Mesenchymal stem cell (in vitro differentiated cells and primary cell): ENCODE results near the gene ENPP6.

Experiments
- DNase-seq: peaks from one replicate; pipeline ENCODE4 v3.0.0-alpha.2; 2013
- H2AFZ ChIP-seq: one replicate; pipeline ENCODE4 v1.6.1; 2013; ENCODE audit warnings: low read depth, mild to moderate bottlenecking, control low read depth, inconsistent platforms, low read length, moderate library complexity
- H2AK5ac ChIP-seq: 2 replicates; pipeline ENCODE4 v1.6.1; 2013; ENCODE audit warnings: low read length, moderate library complexity, mild to moderate bottlenecking, inconsistent platforms; ENCODE audit not compliant: severe bottlenecking
- H2BK120ac ChIP-seq: one replicate; pipeline ENCODE4 v1.6.1; 2013; ENCODE audit warnings: low read depth, mild to moderate bottlenecking, inconsistent platforms, low read length, moderate library complexity
- H2BK12ac ChIP-seq, 2 experiments: one replicate each; pipeline ENCODE4 v1.6.1; 2013; ENCODE audit warnings: inconsistent platforms in 2 of 2, low read length in 2 of 2, mild to moderate bottlenecking in 2 of 2, moderate library complexity in 2 of 2, control low read depth in 1 of 2
- H2BK15ac ChIP-seq: one replicate; pipeline ENCODE4 v1.6.1; 2013; ENCODE audit warnings: mild to moderate bottlenecking, low read depth, inconsistent platforms; ENCODE audit not compliant: poor library complexity, severe bottlenecking
- H2BK5ac ChIP-seq: 2 replicates; pipeline ENCODE4 v1.6.1; 2013; ENCODE audit warnings: low read depth, mild to moderate bottlenecking, low read length, control low read depth, inconsistent platforms; ENCODE audit not compliant: poor library complexity, severe bottlenecking
- H3K14ac ChIP-seq, 2 experiments: one replicate each; pipeline ENCODE4 v1.6.1; 2013; ENCODE audit warnings: inconsistent platforms in 2 of 2, low read length in 2 of 2, control low read depth in 1 of 2, mild to moderate bottlenecking in 1 of 2, moderate library complexity in 1 of 2
- H3K18ac ChIP-seq, 2 experiments: one replicate each; pipeline ENCODE4 v1.6.1; 2013; ENCODE audit warnings: inconsistent platforms in 2 of 2, low read length in 2 of 2, control low read depth in 1 of 2, low read depth in 1 of 2, mild to moderate bottlenecking in 1 of 2
- H3K23ac ChIP-seq, 2 experiments: one replicate each; pipeline ENCODE4 v1.6.1; 2013; ENCODE audit warnings: inconsistent platforms in 2 of 2, low read length in 2 of 2, mild to moderate bottlenecking in 2 of 2, moderate library complexity in 2 of 2, control low read depth in 1 of 2
- H3K27ac ChIP-seq: 2 replicates; pipeline ENCODE4 v1.5.1; 2013; ENCODE audit warnings: mild to moderate bottlenecking, moderate library complexity, low read length, control low read depth, inconsistent platforms; ENCODE audit not compliant: poor library complexity, severe bottlenecking
- H3K27me3 ChIP-seq, 2 experiments: 2 replicates each; pipeline versions ENCODE4 v1.6.1 to v1.7.0; 2013; ENCODE audit warnings: low read length in 2 of 2, mild to moderate bottlenecking in 2 of 2, moderate library complexity in 2 of 2, control low read depth in 1 of 2, inconsistent platforms in 1 of 2; ENCODE audit not compliant: control insufficient read depth in 1 of 2, insufficient read depth in 1 of 2
- H3K36me3 ChIP-seq, 2 experiments: 2 replicates each; pipeline versions ENCODE4 v1.6.1 to v1.7.0; 2013; ENCODE audit warnings: low read length in 2 of 2, control low read depth in 1 of 2, inconsistent platforms in 1 of 2, low read depth in 1 of 2, mild to moderate bottlenecking in 1 of 2; ENCODE audit not compliant: insufficient read depth in 2 of 2, control insufficient read depth in 1 of 2
- H3K4ac ChIP-seq, 2 experiments: one replicate each; pipeline ENCODE4 v1.6.1; 2013; ENCODE audit warnings: inconsistent platforms in 2 of 2, low read length in 2 of 2, mild to moderate bottlenecking in 2 of 2, moderate library complexity in 2 of 2, control low read depth in 1 of 2, low read depth in 1 of 2
- H3K4me1 ChIP-seq: 2 replicates; pipeline ENCODE4 v1.6.1; 2013; ENCODE audit warnings: low read depth, low read length, control low read depth; ENCODE audit not compliant: control insufficient read depth, insufficient read depth
- H3K4me2 ChIP-seq: 2 replicates; pipeline ENCODE4 v1.6.1; 2013; ENCODE audit warnings: low read length, mild to moderate bottlenecking, inconsistent platforms; ENCODE audit not compliant: poor library complexity, severe bottlenecking
- H3K4me3 ChIP-seq, 2 experiments: 2 replicates each; pipeline versions ENCODE4 v1.5.1 to v1.7.0; 2013; ENCODE audit warnings: low read length in 2 of 2, mild to moderate bottlenecking in 2 of 2, control low read depth in 1 of 2, low read depth in 1 of 2; ENCODE audit not compliant: insufficient read depth in 1 of 2
- H3K79me1 ChIP-seq: replicated peaks from 2 replicates; pipeline ENCODE4 v1.6.1; 2013; ENCODE audit warnings: mild to moderate bottlenecking, control low read depth, low read length, inconsistent platforms; ENCODE audit not compliant: poor library complexity, severe bottlenecking
- H3K9ac ChIP-seq: 2 replicates; pipeline ENCODE4 v1.7.0; 2013; ENCODE audit warnings: mild to moderate bottlenecking, low read length, moderate library complexity
- H3K9me3 ChIP-seq: 2 replicates; pipeline ENCODE4 v1.7.0; 2013; ENCODE audit warnings: mild to moderate bottlenecking, low read length; ENCODE audit not compliant: control insufficient read depth
- H4K8ac ChIP-seq: one replicate; pipeline ENCODE4 v1.6.1; 2013; ENCODE audit warnings: inconsistent platforms, mild to moderate bottlenecking, low read length, moderate library complexity
- H4K91ac ChIP-seq: one replicate; pipeline ENCODE4 v1.6.1; 2013; ENCODE audit warnings: mild to moderate bottlenecking, low read length, inconsistent platforms
- WGBS: methylation state at CpG from one replicate; pipeline ENCODE4 v1.1.7; 2013; ENCODE audit warnings: mixed read lengths; 5-methylcytosine and 5-hydroxymethylcytosine counted together

Gene ENPP6

GRCh38 chr4:184231573-184231972, 13.9 kb upstream of the ENPP6 start:
- H4K91ac ChIP-seq = no peak overlapping the region
- no peak overlapping the region for H3K4me3 ChIP-seq
- H3K27me3 ChIP-seq = peaks cover 6 to 7% of the 10 kb centered on the region in 2 experiments
- H2AK5ac ChIP-seq = no peak overlapping the region
- no peak overlapping the region for H3K23ac ChIP-seq
- no peaks in the 10 kb centered on the region for H3K9me3 ChIP-seq
- H3K4ac ChIP-seq = no peak overlapping the region
- no peak overlapping the region for H2BK5ac ChIP-seq
- no peak overlapping the region for H2BK120ac ChIP-seq
- 92% methylated on average over 2 of the region's 2 CpGs for WGBS
- DNase-seq = no peak
- H3K18ac ChIP-seq = no peak overlapping the region
- no peaks in the 10 kb centered on the region for H3K4me1 ChIP-seq
- no peak overlapping the region for H2BK15ac ChIP-seq
- no peak overlapping the region for H2BK12ac ChIP-seq
- no peak overlapping the region for H4K8ac ChIP-seq
- H3K4me2 ChIP-seq = no peak overlapping the region
- no peaks in the 10 kb centered on the region for H3K79me1 ChIP-seq
- no peak overlapping the region for H3K9ac ChIP-seq
- H3K14ac ChIP-seq = no peak overlapping the region
- no peak overlapping the region for H2AFZ ChIP-seq
- H3K36me3 ChIP-seq = no peaks in the 10 kb centered on the region
- H3K27ac ChIP-seq = no peak overlapping the region

- Histone ChIP-seq H3K4ac (no peak overlapping the region), H3K23ac (no peak overlapping the region), H2AK5ac (no peak overlapping the region), H2BK5ac (no peak overlapping the region), H2BK15ac (no peak overlapping the region), H2AFZ (no peak overlapping the region), H3K18ac (no peak overlapping the region), H2BK12ac (no peak overlapping the region), H4K8ac (no peak overlapping the region), H3K4me3 (no peak overlapping the region), H3K9me3 (no peaks in the 10 kb centered on the region), H3K27me3 (peaks cover 4% of the 10 kb centered on the region in 2 experiments), H3K36me3 (no peaks in the 10 kb centered on the region), H3K9ac (no peak overlapping the region), H3K4me2 (no peak overlapping the region), H3K14ac (no peak overlapping the region), H3K4me1 (no peaks in the 10 kb centered on the region), H2BK120ac (no peak overlapping the region), H3K79me1 (no peaks in the 10 kb centered on the region), H3K27ac (no peak overlapping the region), H4K91ac (no peak overlapping the region)
- DNase-seq = no peak
- WGBS = 75% methylated on average over 6 of the region's 7 CpGs
Measured at GRCh38 chr4:184228056-184228705, 10.5 kb upstream of the ENPP6 start.

GRCh38 chr4:184216515-184216914, 1.2 kb downstream of the ENPP6 start:
- Histone ChIP-seq H2AK5ac (no peak overlapping the region), H3K9me3 (no peaks in the 10 kb centered on the region), H2AFZ (no peak overlapping the region), H3K27ac (no peak overlapping the region), H3K23ac (no peak overlapping the region), H3K36me3 (no peaks in the 10 kb centered on the region), H3K14ac (no peak overlapping the region), H2BK12ac (no peak overlapping the region), H3K79me1 (no peaks in the 10 kb centered on the region), H3K4me3 (no peak overlapping the region), H4K8ac (no peak overlapping the region), H2BK120ac (no peak overlapping the region), H2BK15ac (no peak overlapping the region), H2BK5ac (no peak overlapping the region), H3K4ac (no peak overlapping the region), H3K18ac (no peak overlapping the region), H3K4me2 (no peak overlapping the region), H3K9ac (no peak overlapping the region), H3K4me1 (no peaks in the 10 kb centered on the region), H3K27me3 (peaks cover 27 to 31% of the 10 kb centered on the region in 2 experiments), H4K91ac (no peak overlapping the region)
- WGBS = 73% methylated on average over 8 of the region's 8 CpGs
- DNase-seq = no peak

GRCh38 chr4:184215709-184216328, 1.9 kb downstream of the ENPP6 start:
- Histone ChIP-seq H3K27ac (no peak overlapping the region), H3K4me1 (no peaks in the 10 kb centered on the region), H3K9ac (no peak overlapping the region), H2AK5ac (no peak overlapping the region), H3K36me3 (no peaks in the 10 kb centered on the region), H3K18ac (no peak overlapping the region), H2BK120ac (no peak overlapping the region), H3K4me3 (no peak overlapping the region), H3K9me3 (no peaks in the 10 kb centered on the region), H4K91ac (no peak overlapping the region), H3K4ac (no peak overlapping the region), H2BK15ac (no peak overlapping the region), H2BK5ac (no peak overlapping the region), H3K27me3 (peaks cover 22 to 31% of the 10 kb centered on the region in 2 experiments), H3K14ac (peak overlapping the region in 1 of 2 experiments; percentile 28), H3K79me1 (no peaks in the 10 kb centered on the region), H4K8ac (no peak overlapping the region), H2AFZ (no peak overlapping the region), H2BK12ac (no peak overlapping the region), H3K4me2 (no peak overlapping the region), H3K23ac (no peak overlapping the region)
- DNase-seq = no peak
- 60% methylated on average over 10 of the region's 10 CpGs for WGBS
